Skeletal muscle satellite cell (primary cell): ENCODE measurements around the gene C1orf116.

Experiments
- H3K27me3 ChIP-seq: 2 replicates; pipeline ENCODE4 v1.7.0; 2013; ENCODE audit warnings: low read length; ENCODE audit not compliant: control insufficient read depth, insufficient read depth
- H3K36me3 ChIP-seq: 2 replicates; pipeline ENCODE4 v1.7.0; 2013; ENCODE audit warnings: mild to moderate bottlenecking, control low read depth, low read length; ENCODE audit not compliant: insufficient read depth
- H3K4me1 ChIP-seq: 2 replicates; pipeline ENCODE4 v1.7.0; 2013; ENCODE audit warnings: low read length; ENCODE audit not compliant: control insufficient read depth, insufficient read depth
- H3K4me2 ChIP-seq: 2 replicates; pipeline ENCODE4 v1.7.0; 2013; ENCODE audit warnings: mild to moderate bottlenecking, low read length
- H3K4me3 ChIP-seq: 2 replicates; pipeline ENCODE4 v1.7.0; 2013; ENCODE audit warnings: low read length
- H3K9ac ChIP-seq: 2 replicates; pipeline ENCODE4 v1.7.0; 2013; ENCODE audit warnings: mild to moderate bottlenecking, low read depth, low read length, moderate library complexity
- H3K9me3 ChIP-seq: replicated peaks from 2 replicates; pipeline ENCODE4 v1.7.0; 2013; ENCODE audit warnings: mild to moderate bottlenecking, control low read depth, low read length

C1orf116 gene

DNA sequence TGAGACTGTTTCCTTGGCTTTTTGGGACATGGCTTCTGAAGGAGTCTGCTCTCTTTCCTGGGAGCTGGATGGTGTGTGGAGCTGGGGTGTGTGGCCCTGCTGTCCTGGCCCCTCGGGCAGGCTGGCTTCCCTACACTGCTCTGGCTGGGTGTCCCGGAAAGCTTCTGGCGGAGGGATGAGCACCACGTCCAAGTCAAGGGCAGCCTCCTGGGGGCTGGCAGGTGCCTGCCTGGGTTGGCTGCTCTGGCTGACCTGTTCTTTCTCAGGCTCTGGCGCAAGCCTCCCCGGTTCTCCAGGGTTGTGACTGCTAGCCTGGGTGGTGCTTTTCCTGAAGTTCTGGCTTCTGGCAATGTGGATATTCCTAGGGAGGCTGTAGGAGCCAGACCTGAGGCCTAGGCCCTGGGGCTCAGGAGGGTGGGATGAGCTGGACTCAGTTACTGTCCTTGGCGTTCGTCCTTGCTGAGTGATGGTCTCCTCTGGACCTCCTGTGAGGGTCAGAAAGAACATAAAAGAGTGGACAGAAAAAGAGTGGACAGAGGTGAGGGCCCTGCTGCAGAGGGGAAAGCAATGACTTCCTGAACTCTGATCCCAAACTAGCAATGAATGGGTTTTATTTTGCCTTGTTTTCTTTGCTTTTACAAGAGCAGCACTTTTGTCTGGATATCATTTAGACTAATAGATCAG is 9.4 kb downstream of the C1orf116 start:
- H3K9ac ChIP-seq, result no peak overlapping the region
- H3K27me3 ChIP-seq, result no peaks in the 10 kb centered on the region
- H3K4me2 ChIP-seq, result no peak overlapping the region
- no peaks in the 10 kb centered on the region for H3K36me3 ChIP-seq
- no peak overlapping the region for H3K4me3 ChIP-seq
- H3K4me1 ChIP-seq, result peaks cover 59% of the 10 kb centered on the region
- H3K9me3 ChIP-seq, result no peaks in the 10 kb centered on the region

DNA sequence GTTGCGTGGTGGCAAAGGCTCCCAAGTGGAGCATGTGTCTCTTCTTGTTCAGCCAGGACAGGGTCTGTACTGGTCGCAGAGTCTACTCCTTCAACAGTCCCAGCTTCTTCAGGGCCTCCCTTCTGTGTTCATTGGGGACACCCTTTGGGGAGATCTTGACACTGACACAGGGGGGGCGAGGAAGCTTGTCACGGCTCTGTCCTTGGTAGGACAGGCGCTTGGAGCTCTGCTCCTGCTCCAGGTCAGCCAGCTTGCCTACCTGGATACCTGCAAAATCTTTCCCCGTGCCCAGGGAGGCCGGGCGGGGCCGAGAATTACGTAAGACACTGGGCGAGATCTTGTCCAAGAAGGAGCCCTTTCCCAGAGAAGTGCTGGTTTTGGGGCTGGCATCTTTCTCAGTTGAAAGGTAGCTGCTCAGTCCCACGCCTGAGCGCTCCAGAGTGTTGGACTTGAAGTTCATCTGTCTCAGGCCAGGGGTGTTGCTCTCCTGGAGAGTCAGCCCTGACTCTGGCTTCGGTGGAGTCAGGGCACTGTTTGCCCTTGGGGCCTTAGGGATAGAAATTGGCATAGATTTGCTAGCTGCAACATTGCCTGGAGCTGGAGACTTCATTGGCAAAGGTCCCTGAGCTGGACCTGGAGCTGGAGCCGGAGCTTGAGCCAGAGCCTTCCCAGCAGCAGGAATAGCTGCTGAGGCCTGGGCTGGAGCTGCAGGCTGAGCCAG is 10.5 kb downstream of the C1orf116 start:
- Histone ChIP-seq H3K36me3 (no peaks in the 10 kb centered on the region), H3K27me3 (no peaks in the 10 kb centered on the region), H3K9ac (no peak overlapping the region), H3K9me3 (no peaks in the 10 kb centered on the region), H3K4me2 (no peak overlapping the region), H3K4me1 (peaks cover 58% of the 10 kb centered on the region), H3K4me3 (no peak overlapping the region)

DNA sequence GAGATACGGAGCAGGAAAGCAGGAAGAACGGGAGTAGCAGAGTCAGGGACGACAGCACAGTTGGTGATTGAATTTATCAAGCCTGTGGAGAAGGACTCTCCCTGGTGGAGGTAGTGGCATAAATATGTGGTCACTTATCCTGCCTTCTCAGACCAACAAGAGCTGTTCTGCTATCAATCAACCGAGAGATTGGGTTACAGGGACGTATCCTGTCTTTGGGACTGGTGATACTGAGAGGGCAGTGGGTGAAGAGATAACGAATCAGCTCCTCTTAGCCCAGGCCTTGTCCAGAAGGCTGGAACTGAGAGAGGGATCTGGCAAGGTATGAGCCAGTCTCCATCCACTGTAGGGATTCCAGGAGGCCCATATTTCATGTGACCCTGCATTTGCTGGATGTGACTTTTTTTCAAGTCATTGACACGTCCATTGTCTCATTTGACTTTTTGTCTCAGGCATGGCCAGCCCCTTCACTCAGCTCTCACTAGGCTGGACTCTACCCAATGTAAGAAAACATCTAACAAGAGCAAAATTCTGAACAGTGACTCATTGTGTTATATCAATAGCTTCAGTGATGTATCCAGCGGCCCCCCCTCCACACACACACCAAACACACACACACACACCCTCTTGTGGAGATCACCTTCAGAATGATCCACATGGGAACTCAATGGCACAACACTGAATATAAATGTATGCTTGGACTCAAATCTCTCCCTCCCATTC is 11.3 kb downstream of the C1orf116 start:
- H3K4me1 ChIP-seq, result peaks cover 51% of the 10 kb centered on the region
- no peaks in the 10 kb centered on the region for H3K9me3 ChIP-seq
- H3K4me3 ChIP-seq, result no peak overlapping the region
- no peak overlapping the region for H3K4me2 ChIP-seq
- H3K36me3 ChIP-seq, result no peaks in the 10 kb centered on the region
- H3K9ac ChIP-seq, result no peak overlapping the region
- H3K27me3 ChIP-seq, result no peaks in the 10 kb centered on the region

DNA sequence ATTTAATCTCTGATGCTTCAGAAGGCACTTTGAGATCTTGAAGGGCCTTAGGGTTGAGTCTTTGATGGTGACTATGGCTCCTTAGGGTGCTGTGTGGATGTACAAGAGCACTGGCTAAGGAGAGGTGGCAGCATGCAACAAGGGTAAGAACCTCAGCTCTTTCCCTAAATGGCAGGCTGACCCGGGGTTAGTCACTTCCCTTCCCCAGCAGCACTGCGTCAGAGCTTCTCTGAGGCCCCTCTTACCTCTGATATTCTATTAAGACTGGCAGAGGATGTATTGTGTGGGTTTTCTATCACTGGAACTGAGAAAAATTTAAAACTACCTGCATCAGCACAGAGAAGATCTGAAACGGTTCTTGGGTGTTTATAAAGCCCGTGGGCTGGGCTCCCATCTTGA is 11.8 kb downstream of the C1orf116 start:
- Histone ChIP-seq H3K4me1 (peaks cover 45% of the 10 kb centered on the region), H3K4me3 (no peak overlapping the region), H3K9me3 (no peaks in the 10 kb centered on the region), H3K4me2 (no peak overlapping the region), H3K9ac (no peak overlapping the region), H3K36me3 (no peaks in the 10 kb centered on the region), H3K27me3 (no peaks in the 10 kb centered on the region)

DNA sequence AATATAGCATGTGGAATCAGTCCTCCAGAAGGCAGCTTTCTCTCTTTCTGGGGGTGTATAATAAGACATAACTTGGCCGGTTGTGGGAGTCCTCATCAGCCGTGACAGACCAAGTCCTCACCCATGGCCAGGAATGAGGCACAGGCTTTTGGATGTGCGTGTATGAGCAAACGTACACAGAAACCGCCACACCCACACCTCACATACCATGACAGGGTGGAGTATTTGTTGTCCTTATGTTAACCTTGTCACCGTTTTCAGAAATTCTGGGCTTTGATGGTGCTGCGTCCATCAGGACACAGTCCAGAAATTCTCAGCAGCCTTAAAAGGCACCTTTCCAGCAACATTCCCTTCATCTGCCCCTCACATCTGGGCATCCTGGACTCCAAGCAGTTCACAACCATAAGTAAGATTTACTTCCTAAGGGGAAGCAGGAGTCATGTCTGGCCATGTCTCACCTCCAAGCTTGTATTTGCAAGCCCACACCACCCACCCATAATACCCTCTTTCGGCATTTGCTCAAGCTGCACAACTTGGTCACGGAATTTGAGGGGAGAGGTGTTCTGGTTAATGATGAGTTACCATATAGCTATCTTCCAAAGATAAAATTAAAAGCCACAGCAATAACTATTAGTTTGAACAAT is 12.4 kb downstream of the C1orf116 start:
- Histone ChIP-seq H3K4me3 (no peak overlapping the region), H3K9ac (no peak overlapping the region), H3K4me1 (peaks cover 40% of the 10 kb centered on the region), H3K36me3 (no peaks in the 10 kb centered on the region), H3K27me3 (no peaks in the 10 kb centered on the region), H3K9me3 (no peaks in the 10 kb centered on the region), H3K4me2 (no peak overlapping the region)

DNA sequence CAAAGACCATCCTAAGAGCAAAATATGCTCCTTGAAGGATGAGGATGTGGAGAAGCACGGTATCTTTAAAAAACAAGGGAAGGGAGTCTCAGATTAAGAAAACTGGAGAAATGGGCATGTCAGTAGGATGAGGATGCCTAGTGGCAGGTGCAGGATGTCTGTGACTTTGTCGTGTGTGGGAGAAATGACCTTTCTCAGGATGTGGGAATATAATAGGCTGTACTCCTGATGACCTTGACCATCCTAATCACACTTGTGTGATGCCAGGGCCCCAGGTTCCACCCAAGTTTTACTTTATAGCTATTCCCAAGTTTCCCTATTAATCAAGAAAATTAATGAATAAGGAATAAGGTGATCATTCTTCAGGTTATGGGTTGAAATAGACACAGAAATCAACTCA is 12.9 kb downstream of the C1orf116 start:
- H3K27me3 ChIP-seq, result no peaks in the 10 kb centered on the region
- no peaks in the 10 kb centered on the region for H3K9me3 ChIP-seq
- no peak overlapping the region for H3K4me2 ChIP-seq
- peaks cover 35% of the 10 kb centered on the region for H3K4me1 ChIP-seq
- no peak overlapping the region for H3K4me3 ChIP-seq
- no peaks in the 10 kb centered on the region for H3K36me3 ChIP-seq
- H3K9ac ChIP-seq, result no peak overlapping the region

DNA sequence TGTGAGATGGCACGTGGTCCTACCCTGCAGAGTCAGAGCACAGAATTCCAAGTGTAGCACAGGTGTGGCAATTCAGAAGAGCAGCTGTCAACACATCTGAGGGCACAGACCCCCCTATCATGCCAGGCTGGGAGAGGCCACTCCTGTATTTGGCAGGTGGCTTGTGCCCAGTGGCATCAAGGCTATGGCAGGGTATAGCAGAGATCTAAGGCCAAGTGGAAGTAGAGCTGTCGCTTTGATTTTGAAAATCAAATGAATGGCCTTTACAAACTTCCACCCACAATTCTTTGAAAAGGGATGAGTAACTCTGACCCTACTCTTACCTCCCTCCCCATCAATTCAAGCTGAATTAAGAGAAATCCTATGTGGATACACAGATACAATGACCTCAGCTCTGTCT is 13.4 kb downstream of the C1orf116 start:
- Histone ChIP-seq H3K4me2 (no peak overlapping the region), H3K4me3 (no peak overlapping the region), H3K36me3 (no peaks in the 10 kb centered on the region), H3K27me3 (no peaks in the 10 kb centered on the region), H3K4me1 (peaks cover 30% of the 10 kb centered on the region), H3K9me3 (no peaks in the 10 kb centered on the region), H3K9ac (no peak overlapping the region)

DNA sequence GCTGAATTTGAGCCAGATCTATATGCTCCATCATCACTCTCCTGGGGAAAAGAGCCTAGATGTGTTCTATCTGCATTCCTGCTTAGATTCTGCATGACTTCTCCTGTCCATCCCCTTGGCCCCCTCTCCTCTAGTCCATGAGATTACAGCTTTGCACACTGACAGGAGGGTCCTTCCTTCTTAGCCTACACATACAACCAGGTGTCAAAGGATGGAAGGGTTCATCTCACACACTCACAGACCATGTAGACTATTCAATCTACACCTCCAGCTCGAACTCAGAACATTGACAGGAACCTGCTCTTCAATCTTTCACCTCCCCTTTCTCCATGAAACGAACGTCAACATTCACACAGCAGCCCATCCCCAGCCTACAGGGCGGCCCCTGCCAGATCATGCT is 13.8 kb downstream of the C1orf116 start:
- Histone ChIP-seq H3K9ac (no peak overlapping the region), H3K4me3 (no peak overlapping the region), H3K9me3 (no peaks in the 10 kb centered on the region), H3K4me2 (no peak overlapping the region), H3K4me1 (peaks cover 30% of the 10 kb centered on the region), H3K27me3 (no peaks in the 10 kb centered on the region), H3K36me3 (no peaks in the 10 kb centered on the region)

DNA sequence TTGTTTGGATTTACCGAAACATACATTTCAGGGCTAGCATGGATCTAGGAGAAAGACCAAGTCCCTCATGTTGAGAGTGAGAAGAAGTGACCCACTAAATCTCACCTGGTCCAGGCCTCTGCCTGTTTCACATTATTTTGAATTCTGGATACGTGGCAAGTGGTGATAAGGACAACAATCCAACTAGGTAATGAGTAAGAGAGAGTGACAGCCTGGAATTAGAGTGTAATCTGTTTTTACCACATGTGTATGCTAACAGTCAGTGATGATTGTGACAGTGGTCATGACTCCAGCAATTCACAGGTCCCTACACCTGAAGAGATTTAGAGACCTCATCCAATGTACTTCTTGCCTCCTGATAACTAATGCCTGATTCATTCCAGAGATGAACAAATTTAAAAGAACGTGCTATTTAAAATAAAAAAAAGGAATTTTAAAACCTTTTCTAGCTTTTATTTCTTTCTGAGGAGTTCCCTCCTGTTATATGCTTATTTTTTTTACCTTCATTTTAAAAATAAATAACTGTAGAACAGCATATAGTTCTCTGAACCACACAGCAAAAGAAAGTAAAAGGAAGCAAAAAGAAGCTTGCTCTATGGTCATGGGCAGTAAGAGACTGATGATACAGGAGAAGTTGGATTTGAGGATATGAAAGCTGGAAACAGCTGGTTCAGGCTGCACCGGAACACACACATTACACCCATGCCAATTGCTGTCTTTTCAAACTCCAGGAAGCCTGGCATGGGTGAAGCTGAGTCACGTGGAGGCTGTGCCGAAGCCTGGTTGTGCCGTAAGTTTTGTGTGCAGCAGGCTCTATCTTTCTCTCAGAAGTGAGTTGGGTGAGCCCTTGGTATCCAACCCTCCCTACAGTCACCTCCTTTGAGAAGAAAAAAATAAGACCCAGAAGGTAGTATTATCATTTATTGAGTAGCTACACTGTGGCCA is 14.7 kb downstream of the C1orf116 start:
- Histone ChIP-seq H3K9ac (peak overlapping the region; percentile 0), H3K4me1 (peaks cover 30% of the 10 kb centered on the region), H3K27me3 (no peaks in the 10 kb centered on the region), H3K9me3 (no peaks in the 10 kb centered on the region), H3K4me2 (no peak overlapping the region), H3K4me3 (no peak overlapping the region), H3K36me3 (no peaks in the 10 kb centered on the region)

DNA sequence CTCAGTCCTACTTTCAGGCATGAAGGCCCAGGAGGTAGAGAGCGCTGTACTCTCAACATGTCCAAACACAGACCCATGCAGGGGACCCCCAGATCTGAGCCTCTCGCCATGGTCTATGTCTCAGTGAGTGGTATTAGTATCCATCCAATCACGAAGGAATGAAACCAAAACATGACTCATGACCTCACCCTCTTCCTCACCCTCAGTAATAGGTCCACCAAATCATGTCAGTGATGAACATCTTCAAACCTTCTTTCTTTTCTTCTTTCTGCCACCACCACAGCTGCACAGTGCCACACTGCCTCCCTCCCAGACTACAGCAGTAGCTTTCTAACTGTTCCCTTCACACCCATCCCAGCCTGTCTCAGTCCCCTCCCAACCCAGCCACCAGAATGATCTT is 16.8 kb downstream of the C1orf116 start:
- H3K4me3 ChIP-seq, result no peak overlapping the region
- no peak overlapping the region for H3K4me2 ChIP-seq
- no peaks in the 10 kb centered on the region for H3K27me3 ChIP-seq
- no peaks in the 10 kb centered on the region for H3K9me3 ChIP-seq
- H3K4me1 ChIP-seq, result peaks cover 20% of the 10 kb centered on the region
- no peak overlapping the region for H3K9ac ChIP-seq
- no peaks in the 10 kb centered on the region for H3K36me3 ChIP-seq
